SK-N-MC (cell line): ENCODE results near the gene PROSER3.

ENCODE experiments used
- EZH2 ChIP-seq: fragments of 200-600 bp; sonication (generic); IDR thresholded peaks from one replicate; pipeline ENCODE4 v1.6.1; 2017; ENCODE audit warnings: antibody characterized with exemption
- FOXP2 ChIP-seq: optimal IDR thresholded peaks from 2 replicates; pipeline ENCODE3; 2011; ENCODE audit warnings: mild to moderate bottlenecking, moderate library complexity; ENCODE audit not compliant: insufficient read depth; ENCODE audit errors: extremely low read length, control extremely low read depth
- POLR2AphosphoS5 ChIP-seq: IDR thresholded peaks from 2 replicates; pipeline ENCODE4 v1.6.1; 2012; ENCODE audit warnings: mild to moderate bottlenecking, low read depth, low read length, borderline replicate concordance

DNA sequence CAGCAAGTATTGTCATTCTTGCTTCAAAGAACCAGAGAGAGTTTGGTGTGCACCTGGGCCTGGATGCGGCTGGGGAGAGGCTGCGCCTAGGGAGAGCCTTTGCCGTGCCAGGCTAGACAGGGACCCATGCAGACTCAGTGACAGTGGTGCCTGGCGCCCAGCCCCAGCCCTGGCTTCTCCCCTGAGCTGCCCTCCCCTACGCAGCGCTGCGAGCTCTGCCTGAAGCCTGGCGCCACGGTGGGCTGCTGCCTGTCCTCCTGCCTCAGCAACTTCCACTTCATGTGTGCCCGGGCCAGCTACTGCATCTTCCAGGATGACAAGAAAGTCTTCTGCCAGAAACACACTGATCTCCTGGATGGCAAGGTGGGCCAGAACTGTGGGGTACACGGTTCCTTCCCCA, 28.2 kb upstream of the PROSER3 start:
- no peak for TF ChIP-seq POLR2AphosphoS5
- no peak for TF ChIP-seq EZH2
- TF ChIP-seq FOXP2: no peak
